HS-5 (cell line): Measurements from ENCODE around the gene SPATA31D4.
A peak's percentile ranks its signal among the peaks of the same experiment; 100 is the strongest.

Experiments used
- DNase-seq: peaks from one replicate; pipeline ENCODE4 v3.0.0-alpha.2; 2012; ENCODE audit warnings: low read depth

The SPATA31D4 gene

GRCh38 chr9:81964218-81965171 lies 36.3 kb downstream of the SPATA31D4 start:
- no peak for DNase-seq

GRCh38 chr9:81968026-81968425 lies 39.8 kb downstream of the SPATA31D4 start:
- DNase-seq, result no peak

- no peak for DNase-seq
These were observed 41.7 kb downstream of the SPATA31D4 start for GRCh38 chr9:81969971-81970370.

- DNase-seq, result no peak
These were observed 43.5 kb downstream of the SPATA31D4 start for GRCh38 chr9:81971727-81972126.

- no peak for DNase-seq
These were observed 46.5 kb downstream of the SPATA31D4 start for GRCh38 chr9:81974764-81975163.

GRCh38 chr9:81976351-81976750 lies 48.1 kb downstream of the SPATA31D4 start:
- DNase-seq, result no peak

- DNase-seq, result no peak
These were observed 51.0 kb downstream of the SPATA31D4 start for GRCh38 chr9:81979196-81979595.

- DNase-seq, result peak; percentile 5
These were observed 52.3 kb downstream of the SPATA31D4 start for GRCh38 chr9:81980568-81980967.

GRCh38 chr9:81981883-81982282 lies 53.7 kb downstream of the SPATA31D4 start:
- DNase-seq, result no peak
